GM21723 (cell line): Measurements from ENCODE around the gene FAM153A.
"Not testable (repeated sequence)": the region's sequence is repeated elsewhere in the genome, so short reads cannot be mapped to it uniquely, and the experiment has no call there.

Experiments used
- ATAC-seq: cut with Tn5 transposase; IDR thresholded peaks from one replicate; pipeline ENCODE4 v1.9.1; 2021; ENCODE audit warnings: mild to moderate bottlenecking, moderate library complexity; ENCODE audit not compliant: unreplicated experiment

The FAM153A gene

GRCh38 chr5:177747354-177747753, 35.3 kb downstream of the FAM153A start:
- ATAC-seq, result not testable (repeated sequence)

GRCh38 chr5:177724858-177725257, 57.8 kb downstream of the FAM153A start:
- ATAC-seq, result not testable (repeated sequence)

- ATAC-seq, result not testable (repeated sequence)
These were observed 58.7 kb downstream of the FAM153A start for GRCh38 chr5:177723831-177724485.

- not testable (repeated sequence) for ATAC-seq
These were observed 59.9 kb downstream of the FAM153A start for GRCh38 chr5:177722829-177723228.

- not testable (repeated sequence) for ATAC-seq
These were observed 62.7 kb downstream of the FAM153A start for GRCh38 chr5:177719989-177720388.

GRCh38 chr5:177715423-177715822, 67.3 kb downstream of the FAM153A start:
- ATAC-seq, result not testable (repeated sequence)

DNA sequence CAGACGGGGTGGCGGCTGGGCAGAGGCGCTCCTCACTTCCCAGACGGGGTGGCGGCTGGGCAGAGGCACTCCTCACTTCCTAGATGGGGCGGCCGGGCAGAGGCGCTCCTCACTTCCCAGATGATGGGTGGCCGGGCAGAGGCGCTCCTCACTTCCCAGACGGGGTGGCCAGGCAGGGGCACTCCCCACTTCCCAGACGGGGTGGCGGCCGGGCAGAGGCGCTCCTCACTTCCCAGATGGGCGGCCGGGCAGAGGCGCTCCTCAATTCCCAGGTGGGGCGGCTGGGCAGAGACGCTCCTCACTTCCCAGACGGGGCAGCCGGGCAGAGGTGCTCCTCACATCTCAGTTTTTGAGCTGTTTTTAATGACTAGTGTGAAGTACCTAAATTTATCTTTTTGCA, 86.6 kb downstream of the FAM153A start:
- ATAC-seq, result not testable (repeated sequence)

DNA sequence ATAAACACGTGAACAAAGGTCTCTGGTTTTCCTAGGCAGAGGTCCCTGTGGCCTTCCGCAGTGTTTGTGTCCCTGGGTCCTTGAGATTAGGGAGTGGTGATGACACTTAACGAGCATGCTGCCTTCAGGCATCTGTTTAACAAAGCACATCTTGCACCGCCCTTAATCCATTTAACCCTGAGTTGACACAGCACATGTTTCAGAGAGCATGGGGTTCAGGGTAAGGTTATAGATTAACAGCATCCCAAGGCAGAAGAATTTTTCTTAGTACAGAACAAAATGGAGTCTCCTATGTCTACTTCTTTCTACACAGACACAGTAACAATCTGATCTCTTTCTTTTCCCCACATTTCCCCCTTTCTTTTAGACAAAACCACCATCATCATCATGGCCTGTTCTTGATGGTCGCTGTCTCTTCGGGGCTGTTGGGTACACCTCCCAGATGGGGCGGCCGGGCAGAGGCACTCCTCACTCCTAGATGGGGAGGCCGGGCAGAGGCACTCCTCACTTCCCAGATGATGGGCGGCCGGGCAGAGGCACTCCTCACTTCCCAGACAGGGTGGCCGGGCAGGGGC, 87.3 kb downstream of the FAM153A start:
- ATAC-seq, result not testable (repeated sequence)

DNA sequence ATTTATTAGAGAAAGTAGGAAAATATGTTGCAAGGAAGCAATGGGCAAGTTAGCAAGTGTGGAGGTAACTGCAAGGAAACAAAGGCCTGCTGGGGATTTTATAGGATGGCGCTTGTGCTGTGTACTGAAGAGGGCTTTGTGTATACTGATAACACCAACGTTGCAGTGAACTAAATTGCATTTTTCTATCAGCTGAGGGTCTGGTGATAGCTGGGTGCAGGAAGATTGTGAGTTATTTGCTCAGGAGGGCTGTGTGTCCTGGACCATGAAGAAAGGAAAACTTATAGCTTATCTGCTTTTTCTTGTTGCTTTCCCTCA, 88.2 kb downstream of the FAM153A start:
- ATAC-seq, result not testable (repeated sequence)

DNA sequence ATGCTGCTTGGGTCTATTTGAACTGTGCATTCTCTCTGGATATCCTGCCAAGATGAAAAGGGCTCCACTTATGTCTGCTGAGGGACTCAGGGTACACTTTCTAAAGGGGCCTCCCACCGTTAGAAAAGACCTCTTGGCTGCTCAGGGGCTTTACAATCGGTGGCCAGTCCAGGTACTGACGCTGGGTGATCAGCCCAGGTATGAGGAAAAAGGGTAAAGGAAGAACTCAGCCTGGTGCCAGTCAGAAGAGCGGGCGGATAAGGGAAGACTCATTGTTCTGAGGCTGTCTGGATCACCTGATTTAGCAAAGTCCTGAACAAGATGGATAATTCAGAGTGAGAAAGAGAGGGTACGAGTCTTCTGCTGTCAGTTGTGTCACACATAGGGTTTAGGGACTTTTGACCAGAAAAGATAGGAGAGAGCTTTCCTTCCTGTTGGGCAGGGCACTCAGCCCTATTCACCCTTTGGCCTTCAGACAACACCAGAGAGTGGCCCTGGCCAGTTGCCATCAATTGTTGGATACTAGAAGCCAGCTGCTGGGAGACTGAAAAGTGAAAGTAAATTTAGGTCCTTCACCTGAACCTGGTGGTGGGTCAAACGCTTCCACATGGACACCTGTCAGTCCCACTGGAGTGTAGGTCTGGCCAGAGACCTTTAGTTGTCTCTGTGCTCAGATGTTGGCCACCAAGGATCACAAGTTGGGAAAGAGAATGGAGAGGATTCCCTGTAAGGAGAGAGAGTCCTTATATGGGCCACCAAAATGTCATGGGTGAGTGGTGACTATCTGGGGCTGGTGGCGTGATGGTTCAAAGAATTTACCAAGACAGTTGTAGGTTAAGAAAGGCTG, 88.8 kb downstream of the FAM153A start:
- not testable (repeated sequence) for ATAC-seq

- not testable (repeated sequence) for ATAC-seq
These were observed 89.7 kb downstream of the FAM153A start for GRCh38 chr5:177692969-177693368.

DNA sequence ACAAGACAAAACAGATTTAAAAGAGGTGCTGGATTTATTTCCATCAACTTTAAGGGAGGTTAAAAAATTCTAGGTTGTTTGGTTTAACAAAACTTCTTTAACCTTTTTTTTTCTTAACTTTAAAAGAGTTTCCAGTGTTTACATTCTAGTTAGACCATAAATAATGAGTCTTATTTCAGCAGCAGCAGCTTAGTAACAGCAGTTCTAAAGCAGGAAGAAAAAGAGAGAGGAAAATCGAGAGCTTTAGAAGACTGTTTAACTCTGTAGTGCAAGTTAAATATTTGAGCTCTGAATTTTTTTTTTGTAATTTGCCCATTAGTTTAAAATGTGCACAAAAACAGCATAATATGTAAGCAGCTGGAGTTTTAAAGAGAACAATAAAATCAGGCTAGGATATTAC, 90.2 kb downstream of the FAM153A start:
- not testable (repeated sequence) for ATAC-seq

DNA sequence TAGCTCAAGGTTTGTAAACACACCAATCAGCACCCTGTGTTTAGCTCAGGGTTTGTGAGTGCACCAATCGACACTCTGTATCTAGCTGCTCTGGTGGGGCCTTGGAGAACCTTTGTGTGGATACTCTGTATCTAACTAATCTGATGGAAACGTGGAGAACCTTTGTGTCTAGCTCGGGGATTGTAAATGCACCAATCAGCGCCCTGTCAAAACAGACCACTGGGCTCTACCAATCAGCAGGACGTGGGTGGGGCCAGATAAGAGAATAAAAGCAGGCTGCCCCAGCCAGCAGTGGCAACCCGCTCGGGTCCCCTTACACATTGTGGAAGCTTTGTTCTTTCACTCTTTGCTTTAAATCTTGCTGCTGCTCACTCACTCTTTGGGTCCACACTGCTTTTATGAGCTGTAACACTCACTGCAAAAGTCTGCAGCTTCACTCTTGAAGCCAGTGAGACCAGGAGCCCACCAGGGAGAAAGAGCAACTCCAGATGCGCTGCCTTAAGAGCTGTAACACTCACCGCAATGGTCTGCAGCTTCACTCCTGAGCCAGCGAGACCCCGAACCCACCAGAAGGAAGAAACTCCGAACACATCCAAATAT, 93.6 kb downstream of the FAM153A start:
- ATAC-seq, result not testable (repeated sequence)

DNA sequence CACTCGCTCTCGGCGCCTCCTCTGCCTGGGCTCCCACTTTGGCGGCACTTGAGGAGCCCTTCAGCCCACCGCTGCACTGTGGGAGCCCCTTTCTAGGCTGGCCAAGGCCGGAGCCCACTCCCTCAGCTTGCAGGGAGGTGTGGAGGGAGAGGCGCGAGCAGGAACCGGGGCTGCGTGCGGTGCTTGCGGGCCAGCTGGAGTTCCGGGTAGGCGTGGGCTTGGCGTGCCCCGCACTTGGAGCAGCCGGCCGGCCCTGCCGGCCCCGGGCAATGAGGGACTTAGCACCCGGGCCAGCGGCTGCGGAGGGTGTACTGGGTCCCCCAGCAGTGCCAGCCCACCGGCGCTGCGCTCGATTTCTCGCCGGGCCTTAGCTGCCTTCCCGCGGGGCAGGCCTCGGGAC, 94.6 kb downstream of the FAM153A start:
- ATAC-seq, result not testable (repeated sequence)

DNA sequence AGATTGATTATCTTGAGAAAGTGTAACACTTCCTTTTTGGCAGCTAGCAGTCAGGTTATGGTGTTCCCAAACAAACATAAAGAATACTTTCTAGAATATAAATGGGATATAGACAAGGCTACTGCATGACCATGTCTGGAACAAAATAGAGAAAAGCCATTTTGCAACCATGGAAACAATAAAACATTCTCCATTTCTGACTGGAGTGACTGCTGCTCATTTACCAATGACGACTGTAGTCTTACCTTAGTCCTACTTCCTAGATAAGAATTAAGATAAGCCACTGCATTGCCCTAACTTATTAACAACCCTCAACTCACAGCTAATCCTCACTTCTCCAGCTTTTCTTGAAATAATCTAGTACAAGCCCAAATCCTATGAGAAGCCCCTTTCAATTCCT, 100.8 kb downstream of the FAM153A start:
- not testable (repeated sequence) for ATAC-seq
